ENCODE results near the gene KIF1B. TPM values are rescaled to one million over a fixed set of nuclear protein-coding genes. Genes with fewer than 3 reads are reported as not detected.
"Not testable (repeated sequence)": the region's sequence is repeated elsewhere in the genome, so short reads cannot be mapped to it uniquely, and the experiment has no call there.

The KIF1B gene
- total and polyA plus RNA-seq, 10 donors = 1.6 to 53.5 (median 34.5) TPM

- intact Hi-C loops (cut with DNase I; ENCODE audit: low total_unique reads) = no loop called here
- Histone ChIP-seq H3K36me3 (peaks cover 0 to 16% (median 3%) of the 10 kb centered on the region in 6 donors), H3K4me1 (peaks cover 0 to 49% (median 13%) of the 10 kb centered on the region in 6 donors), H3K27me3 (replicated peaks in 1 of 7) (no peaks in the 10 kb centered on the region), H3K27ac (peak overlapping the region in 1 of 8 donors; percentile 33), H3K9me3 (no peaks in the 10 kb centered on the region), H3K4me3 (no peak overlapping the region)
- TF ChIP-seq POLR2AphosphoS5 (IDR thresholded peaks at IDR 0.05) (no peak), CTCF (IDR thresholded peaks at IDR 0.05 in 8 of 11, conservative IDR thresholded peaks at IDR 0.05 in 3 of 11) (no peak), POLR2A (IDR thresholded peaks at IDR 0.05) (no peak)
- 93 to 99% (median 97%) methylated on average over 6 of the region's 6 CpGs for WGBS, 5 donors
- no peak for DNase-seq
These were observed 42.1 kb downstream of the KIF1B start for GRCh38 chr1:10252508-10252907.

- no peaks in the 10 kb centered on the region for H3K27me3 ChIP-seq (replicated peaks in 1 of 7)
- peaks cover 0 to 23% (median 4%) of the 10 kb centered on the region in 6 donors for H3K36me3 ChIP-seq
- intact Hi-C loops (cut with DNase I; ENCODE audit: low total_unique reads) = no loop called here
- H3K4me1 ChIP-seq = peaks cover 0 to 52% (median 16%) of the 10 kb centered on the region in 6 donors
- no peaks in the 10 kb centered on the region for H3K9me3 ChIP-seq
- TF ChIP-seq POLR2A (IDR thresholded peaks at IDR 0.05) (no peak), CTCF (IDR thresholded peaks at IDR 0.05 in 8 of 11, conservative IDR thresholded peaks at IDR 0.05 in 3 of 11) (no peak), POLR2AphosphoS5 (IDR thresholded peaks at IDR 0.05) (no peak)
- peak overlapping the region in 5 of 8 donors; percentile 1 to 50 (median 41) for H3K27ac ChIP-seq
- DNase-seq = no peak
- 86 to 100% (median 95%) methylated on average over 1 of the region's 1 CpG for WGBS, 5 donors
- H3K4me3 ChIP-seq = no peak overlapping the region
These were observed 42.8 kb downstream of the KIF1B start for GRCh38 chr1:10253149-10253548.

GRCh38 chr1:10253755-10254154 lies 43.4 kb downstream of the KIF1B start:
- no peaks in the 10 kb centered on the region for H3K9me3 ChIP-seq
- TF ChIP-seq POLR2A (IDR thresholded peaks at IDR 0.05) (no peak), POLR2AphosphoS5 (IDR thresholded peaks at IDR 0.05) (peak in 1 of 3 donors; percentile 13)
- DNase-seq = no peak
- H3K27me3 ChIP-seq (replicated peaks in 1 of 7) = no peaks in the 10 kb centered on the region
- H3K4me3 ChIP-seq = no peak overlapping the region
- intact Hi-C loops (cut with DNase I; ENCODE audit: low total_unique reads) = no loop called here
- WGBS, 5 donors = 33 to 58% (median 49%) methylated on average over 3 of the region's 3 CpGs
- peaks cover 0 to 57% (median 16%) of the 10 kb centered on the region in 6 donors for H3K4me1 ChIP-seq
- H3K36me3 ChIP-seq = peaks cover 0 to 29% (median 6%) of the 10 kb centered on the region in 6 donors
- peak overlapping the region in 6 of 8 donors; percentile 1 to 50 (median 35) for H3K27ac ChIP-seq

GRCh38 chr1:10257851-10258250 lies 47.5 kb downstream of the KIF1B start:
- Histone ChIP-seq H3K9me3 (no peaks in the 10 kb centered on the region), H3K4me3 (no peak overlapping the region), H3K4me1 (peaks cover 0 to 41% (median 12%) of the 10 kb centered on the region in 6 donors), H3K27ac (peak overlapping the region in 2 of 8 donors; percentile 24 to 26), H3K27me3 (replicated peaks in 1 of 7) (no peaks in the 10 kb centered on the region), H3K36me3 (peaks cover 0 to 70% (median 13%) of the 10 kb centered on the region in 6 donors)
- TF ChIP-seq POLR2AphosphoS5 (IDR thresholded peaks at IDR 0.05) = no peak
- TF ChIP-seq CTCF (IDR thresholded peaks at IDR 0.05 in 8 of 11, conservative IDR thresholded peaks at IDR 0.05 in 3 of 11) = no peak
- TF ChIP-seq POLR2A (IDR thresholded peaks at IDR 0.05) = no peak
- intact Hi-C loops (cut with DNase I; ENCODE audit: low total_unique reads) = no loop called here
- WGBS, 5 donors = 73 to 84% (median 77%) methylated on average over 4 of the region's 4 CpGs
- DNase-seq = no peak

GRCh38 chr1:10259547-10259946 lies 49.2 kb downstream of the KIF1B start:
- H3K27me3 ChIP-seq (replicated peaks in 1 of 7); DNase-seq: not testable (repeated sequence)

More at GRCh38 chr1:10259547-10259946, 49.2 kb downstream of the KIF1B start:
- Histone ChIP-seq H3K36me3 (peaks cover 0 to 87% (median 13%) of the 10 kb centered on the region in 6 donors), H3K4me1 (peaks cover 0 to 35% (median 6%) of the 10 kb centered on the region in 6 donors)
- H3K9me3 ChIP-seq; intact Hi-C loops (cut with DNase I; ENCODE audit: low total_unique reads); H3K27ac ChIP-seq; H3K4me3 ChIP-seq: not testable (repeated sequence)
- WGBS, 5 donors = 91 to 97% (median 95%) methylated on average over 9 of the region's 9 CpGs
